DND-41 (cell line): ENCODE measurements around the gene MYBPC1.

ENCODE experiments used
- CTCF ChIP-seq: IDR thresholded peaks from 2 replicates; pipeline ENCODE4 v1.5.1; 2012; ENCODE audit warnings: borderline replicate concordance, low read length, moderate library complexity, mild to moderate bottlenecking; ENCODE audit not compliant: poor library complexity, severe bottlenecking; ENCODE audit errors: extremely low read depth
- EZH2 ChIP-seq: IDR thresholded peaks from 3 replicates; pipeline ENCODE4 v1.6.1; 2012; ENCODE audit warnings: borderline replicate concordance, low read depth, mild to moderate bottlenecking, moderate library complexity, low read length, inconsistent platforms; ENCODE audit not compliant: severe bottlenecking

DNA sequence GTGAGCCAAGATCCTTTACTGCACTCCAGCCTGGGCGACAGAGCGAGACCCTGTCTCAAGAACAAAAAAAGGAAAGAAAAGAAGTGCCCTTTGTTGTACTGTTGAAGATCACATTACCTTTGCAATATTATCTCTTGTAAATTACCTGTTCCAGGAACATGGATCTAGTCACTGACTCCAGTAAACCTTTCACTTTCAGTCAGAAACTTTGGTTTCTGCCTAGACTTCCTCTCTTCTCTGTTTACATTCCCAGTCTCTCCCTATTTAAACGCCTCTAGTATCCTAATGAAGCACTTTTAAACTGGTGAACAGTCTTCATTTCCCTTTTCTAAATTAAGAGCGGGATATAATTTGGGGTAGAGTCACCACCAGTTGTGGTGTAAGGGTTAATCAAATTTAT lies 115.5 kb downstream of the MYBPC1 start:
- TF ChIP-seq CTCF (no peak), EZH2 (no peak)
